ENCODE measurements around the gene FHIT. TPM values are rescaled to one million over a fixed set of nuclear protein-coding genes. Genes with fewer than 3 reads are reported as not detected.

Gene FHIT
- total RNA-seq, 4 donors from 2014 or later, result 0.72 to 5.2 (median 2.1) TPM

DNA sequence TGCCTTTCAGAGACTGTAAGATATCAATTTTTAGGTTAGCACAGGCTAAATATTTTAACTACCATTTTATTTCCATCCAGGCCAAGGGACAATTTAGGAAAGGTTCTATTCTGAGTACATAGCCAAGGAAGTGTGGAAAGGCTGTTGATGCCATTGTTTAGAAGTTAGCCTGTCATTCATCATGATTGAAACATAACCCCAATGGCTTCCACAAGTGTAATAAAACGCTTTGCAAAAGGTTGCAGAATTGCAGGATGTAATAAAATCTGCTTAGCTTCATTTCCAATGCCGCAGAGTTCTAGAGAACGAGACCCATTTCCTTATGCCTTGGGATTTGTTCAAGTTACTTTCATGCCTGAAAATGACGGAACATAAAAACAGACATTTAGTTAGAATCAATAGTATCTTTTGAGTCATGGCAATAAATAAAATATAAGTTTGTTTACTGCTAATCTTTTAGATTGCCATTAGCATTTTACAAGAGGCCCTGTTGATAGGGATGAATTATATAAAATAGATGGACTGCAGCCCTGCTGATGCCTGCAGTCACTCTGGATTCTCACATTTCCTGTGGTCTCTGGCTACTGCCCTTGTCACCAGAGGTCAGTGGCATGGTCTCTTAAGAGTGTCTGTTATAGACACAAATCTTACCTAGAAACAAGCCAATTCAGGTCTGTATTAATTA, 1523.2 kb downstream of the FHIT start:
- Histone ChIP-seq H3K9me3 (no peaks in the 10 kb centered on the region), H3K4me1 (no peaks in the 10 kb centered on the region), H3K4me3 (no peak overlapping the region), H3K27me3 (no peaks in the 10 kb centered on the region), H3K27ac (no peak overlapping the region), H3K36me3 (no peaks in the 10 kb centered on the region)
- no peak for TF ChIP-seq POLR2A (IDR thresholded peaks at IDR 0.05)
- TF ChIP-seq, protein P1, sequence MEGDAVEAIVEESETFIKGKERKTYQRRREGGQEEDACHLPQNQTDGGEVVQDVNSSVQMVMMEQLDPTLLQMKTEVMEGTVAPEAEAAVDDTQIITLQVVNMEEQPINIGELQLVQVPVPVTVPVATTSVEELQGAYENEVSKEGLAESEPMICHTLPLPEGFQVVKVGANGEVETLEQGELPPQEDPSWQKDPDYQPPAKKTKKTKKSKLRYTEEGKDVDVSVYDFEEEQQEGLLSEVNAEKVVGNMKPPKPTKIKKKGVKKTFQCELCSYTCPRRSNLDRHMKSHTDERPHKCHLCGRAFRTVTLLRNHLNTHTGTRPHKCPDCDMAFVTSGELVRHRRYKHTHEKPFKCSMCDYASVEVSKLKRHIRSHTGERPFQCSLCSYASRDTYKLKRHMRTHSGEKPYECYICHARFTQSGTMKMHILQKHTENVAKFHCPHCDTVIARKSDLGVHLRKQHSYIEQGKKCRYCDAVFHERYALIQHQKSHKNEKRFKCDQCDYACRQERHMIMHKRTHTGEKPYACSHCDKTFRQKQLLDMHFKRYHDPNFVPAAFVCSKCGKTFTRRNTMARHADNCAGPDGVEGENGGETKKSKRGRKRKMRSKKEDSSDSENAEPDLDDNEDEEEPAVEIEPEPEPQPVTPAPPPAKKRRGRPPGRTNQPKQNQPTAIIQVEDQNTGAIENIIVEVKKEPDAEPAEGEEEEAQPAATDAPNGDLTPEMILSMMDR (IDR thresholded peaks at IDR 0.05 in 4 of 5, conservative IDR thresholded peaks at IDR 0.05 in 1 of 5), result no peak
- ATAC-seq (no peak), DNase-seq (no peak)
- in situ Hi-C loops (cut with MboI; ENCODE audit: low sequenced_read_pairs in 4 of 4) (no loop called here), intact Hi-C loops (cut with DNase I; ENCODE audit: low total_unique reads) (no loop called here)

- no peaks in the 10 kb centered on the region for H3K4me1 ChIP-seq
- H3K4me3 ChIP-seq, result no peak overlapping the region
- no peak overlapping the region for H3K27ac ChIP-seq
- TF ChIP-seq POLR2A (IDR thresholded peaks at IDR 0.05), result no peak
- TF ChIP-seq, protein P1 (IDR thresholded peaks at IDR 0.05 in 4 of 5, conservative IDR thresholded peaks at IDR 0.05 in 1 of 5), result no peak
- no peaks in the 10 kb centered on the region for H3K9me3 ChIP-seq
- no peaks in the 10 kb centered on the region for H3K36me3 ChIP-seq
- ATAC-seq, result no peak
- in situ Hi-C loops (cut with MboI; ENCODE audit: low sequenced_read_pairs in 4 of 4), result no loop called here
- intact Hi-C loops (cut with DNase I; ENCODE audit: low total_unique reads), result no loop called here
- no peak for DNase-seq
- no peaks in the 10 kb centered on the region for H3K27me3 ChIP-seq
Observed at GRCh38 chr3:59726279-59726678, 1525.0 kb downstream of the FHIT start.

GRCh38 chr3:59717679-59718205, 1533.5 kb downstream of the FHIT start:
- Histone ChIP-seq H3K36me3 (no peaks in the 10 kb centered on the region), H3K9me3 (no peaks in the 10 kb centered on the region), H3K27me3 (no peaks in the 10 kb centered on the region), H3K27ac (no peak overlapping the region), H3K4me3 (no peak overlapping the region), H3K4me1 (no peaks in the 10 kb centered on the region)
- DNase-seq (no peak), ATAC-seq (no peak)
- TF ChIP-seq, protein P1 (IDR thresholded peaks at IDR 0.05 in 4 of 5, conservative IDR thresholded peaks at IDR 0.05 in 1 of 5), result no peak
- no peak for TF ChIP-seq POLR2A (IDR thresholded peaks at IDR 0.05)
- intact Hi-C loops (cut with DNase I; ENCODE audit: low total_unique reads) (no loop called here), in situ Hi-C loops (cut with MboI; ENCODE audit: low sequenced_read_pairs in 4 of 4) (no loop called here)

DNA sequence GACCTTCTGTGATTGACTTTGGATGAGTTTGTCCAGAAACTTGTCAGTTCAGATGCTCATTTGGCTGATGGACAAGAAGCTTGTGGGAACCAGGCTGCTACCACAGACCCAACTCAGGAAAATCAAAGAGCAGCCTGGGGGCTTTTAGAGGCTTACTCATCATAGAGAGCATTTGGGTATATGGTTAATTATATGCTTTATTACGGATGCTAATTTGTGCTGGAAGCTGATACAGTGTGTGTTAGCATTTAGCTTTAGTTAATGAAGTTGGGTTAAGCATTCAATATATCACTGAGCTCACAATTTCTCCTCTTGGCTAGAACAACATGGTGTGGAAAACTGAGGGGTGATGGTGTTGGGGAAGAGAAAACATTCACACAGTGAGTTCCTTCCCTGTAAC, 1537.2 kb downstream of the FHIT start:
- in situ Hi-C loops (cut with MboI; ENCODE audit: low sequenced_read_pairs in 4 of 4) (no loop called here), intact Hi-C loops (cut with DNase I; ENCODE audit: low total_unique reads) (no loop called here)
- H3K36me3 ChIP-seq, result no peaks in the 10 kb centered on the region
- no peak overlapping the region for H3K27ac ChIP-seq
- no peaks in the 10 kb centered on the region for H3K27me3 ChIP-seq
- DNase-seq (no peak), ATAC-seq (no peak)
- no peaks in the 10 kb centered on the region for H3K4me1 ChIP-seq
- TF ChIP-seq, protein P1 (IDR thresholded peaks at IDR 0.05 in 4 of 5, conservative IDR thresholded peaks at IDR 0.05 in 1 of 5), result no peak
- H3K9me3 ChIP-seq, result no peaks in the 10 kb centered on the region
- no peak overlapping the region for H3K4me3 ChIP-seq

DNA sequence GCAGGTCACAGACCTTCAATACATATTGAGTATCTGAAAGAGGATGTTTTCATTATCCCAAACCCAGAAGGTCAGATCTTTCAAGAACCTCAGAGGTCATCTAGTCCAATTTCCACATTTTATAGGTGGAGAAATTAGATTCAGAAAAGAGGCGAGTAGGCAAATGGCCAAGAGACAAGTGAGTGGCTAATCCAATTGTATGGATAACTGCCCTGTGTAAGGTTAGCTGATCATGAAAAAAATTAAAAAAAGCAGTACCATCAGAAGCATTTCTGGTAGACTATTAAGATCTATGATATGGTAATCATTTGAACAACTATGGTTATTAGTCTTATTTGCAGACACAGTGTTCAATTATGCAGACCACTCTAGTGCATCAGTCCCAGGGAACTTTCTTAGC, 1540.7 kb downstream of the FHIT start:
- Histone ChIP-seq H3K4me3 (no peak overlapping the region), H3K9me3 (no peaks in the 10 kb centered on the region), H3K27me3 (no peaks in the 10 kb centered on the region), H3K36me3 (no peaks in the 10 kb centered on the region), H3K27ac (no peak overlapping the region), H3K4me1 (no peaks in the 10 kb centered on the region)
- no peak for DNase-seq
- no peak for ATAC-seq
- TF ChIP-seq, protein P1 (IDR thresholded peaks at IDR 0.05 in 4 of 5, conservative IDR thresholded peaks at IDR 0.05 in 1 of 5), result no peak
- TF ChIP-seq POLR2A (IDR thresholded peaks at IDR 0.05), result no peak
- in situ Hi-C loops (cut with MboI; ENCODE audit: low sequenced_read_pairs in 4 of 4), result no loop called here
- intact Hi-C loops (cut with DNase I; ENCODE audit: low total_unique reads), result no loop called here
